Measurements from ENCODE around the gene STAT2.
"Not testable (repeated sequence)": the region's sequence is repeated elsewhere in the genome, so short reads cannot be mapped to it uniquely, and the experiment has no call there.

Gene STAT2

DNA sequence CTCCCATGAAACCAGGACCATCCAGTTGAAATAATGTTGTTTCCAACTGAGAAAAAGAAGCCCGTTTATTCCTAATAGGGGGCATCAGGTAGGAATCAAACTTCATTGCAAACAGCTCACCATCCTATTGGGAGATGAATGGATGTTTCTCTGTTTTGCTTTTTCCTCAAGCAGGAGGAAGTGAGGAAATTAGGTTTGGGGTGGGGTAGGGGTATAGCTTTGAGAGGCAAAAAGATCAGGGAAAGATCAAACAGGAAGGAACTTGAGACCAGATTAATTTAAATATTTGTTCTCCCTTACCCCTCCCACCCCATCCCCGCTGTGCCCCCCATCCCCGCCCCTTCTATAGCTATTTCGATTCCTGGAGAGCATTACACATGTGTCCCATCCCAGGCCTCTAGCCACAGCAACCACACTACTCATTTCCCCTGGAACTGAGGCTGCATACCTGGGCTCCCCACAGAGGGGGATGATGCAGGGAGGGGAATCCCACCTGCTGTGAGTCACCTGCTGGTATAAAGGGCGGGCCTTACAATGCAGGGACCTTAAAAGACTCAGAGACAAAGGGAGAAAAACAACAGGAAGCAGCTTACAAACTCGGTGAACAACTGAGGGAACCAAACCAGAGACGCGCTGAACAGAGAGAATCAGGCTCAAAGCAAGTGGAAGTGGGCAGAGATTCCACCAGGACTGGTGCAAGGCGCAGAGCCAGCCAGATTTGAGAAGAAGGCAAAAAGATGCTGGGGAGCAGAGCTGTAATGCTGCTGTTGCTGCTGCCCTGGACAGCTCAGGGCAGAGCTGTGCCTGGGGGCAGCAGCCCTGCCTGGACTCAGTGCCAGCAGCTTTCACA is 21.4 kb downstream of the STAT2 start, which contains the start of gene IL23A:
TSS of gene IL23A (plus strand) at position 577 of the 850 bp plus-strand sequence. CDS start at position 738, 161 bp downstream.
- TF ChIP-seq CTCF (IDR thresholded peaks at IDR 0.05; ENCODE audit: extremely low read depth, missing control alignments) = no peak
- DNase-seq (ENCODE audit: low spot score) = peak; percentile 58

- no peak for TF ChIP-seq CTCF (IDR thresholded peaks at IDR 0.05; ENCODE audit: extremely low read depth, missing control alignments)
These were observed 22.1 kb downstream of the STAT2 start for GRCh38 chr12:56337753-56338251.

DNA sequence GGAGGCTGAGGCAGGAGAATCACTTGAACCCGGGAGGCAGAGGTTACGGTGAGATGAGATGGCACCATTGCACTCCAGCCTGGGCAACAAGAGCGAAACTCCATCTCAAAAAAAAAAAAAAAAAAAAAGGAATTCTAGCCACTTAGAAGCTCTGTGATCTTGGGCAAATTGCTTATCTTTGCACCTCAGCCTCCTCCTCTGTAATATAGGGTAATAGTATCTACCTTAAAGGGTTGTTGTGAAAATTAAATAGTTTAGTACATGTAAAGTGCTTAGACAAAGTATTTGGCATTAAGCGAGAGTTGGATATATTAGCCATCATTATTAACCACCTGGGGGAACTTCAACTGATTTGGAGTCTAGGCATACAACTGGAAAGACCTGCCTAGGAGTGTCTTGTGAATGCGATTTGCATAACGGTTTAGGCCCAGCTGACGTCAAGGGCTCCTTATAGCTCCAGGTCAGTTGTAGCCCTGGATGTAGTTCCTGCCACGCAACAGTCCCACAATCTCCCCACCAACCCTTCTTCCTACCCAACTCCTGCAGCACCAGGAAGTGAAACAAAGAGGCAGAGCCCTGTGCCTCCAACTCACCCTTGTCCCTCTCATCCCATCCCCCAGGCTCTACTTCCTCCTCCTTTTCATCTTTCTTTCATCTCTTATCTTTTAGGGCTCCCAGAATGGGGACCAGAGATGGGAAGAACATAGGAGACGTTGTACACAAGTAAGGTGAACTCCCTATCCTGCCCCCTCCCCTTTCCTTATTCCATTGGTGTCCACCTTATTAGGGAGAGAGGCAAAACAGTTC is 23.3 kb downstream of the STAT2 start:
- DNase-seq (ENCODE audit: low spot score) = peak; percentile 32
- TF ChIP-seq CTCF (IDR thresholded peaks at IDR 0.05; ENCODE audit: extremely low read depth, missing control alignments) = no peak

More at GRCh38 chr12:56337753-56338251, 22.1 kb downstream of the STAT2 start:
- no peak for DNase-seq (ENCODE audit: low spot score)

DNA sequence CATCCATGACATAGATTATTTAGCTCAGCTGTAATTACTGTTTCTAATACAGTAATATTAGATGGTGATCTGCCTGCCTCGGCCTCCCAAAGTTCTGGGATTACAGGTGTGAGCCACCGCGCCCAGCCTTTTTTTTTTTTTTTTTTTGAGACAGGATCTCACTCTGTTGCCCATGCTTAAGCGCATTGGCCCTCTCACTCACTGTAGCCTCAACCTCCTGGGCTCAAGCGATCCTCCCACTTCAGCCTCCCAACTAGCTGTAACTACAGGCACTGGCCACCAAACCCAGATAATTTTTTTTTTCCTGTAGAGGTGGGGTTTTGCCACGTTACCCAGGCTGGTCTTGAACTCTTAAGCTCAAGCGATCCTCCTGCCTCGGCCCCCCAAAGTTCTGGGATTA is 24.4 kb downstream of the STAT2 start:
- DNase-seq (ENCODE audit: low spot score) = not testable (repeated sequence)

DNA sequence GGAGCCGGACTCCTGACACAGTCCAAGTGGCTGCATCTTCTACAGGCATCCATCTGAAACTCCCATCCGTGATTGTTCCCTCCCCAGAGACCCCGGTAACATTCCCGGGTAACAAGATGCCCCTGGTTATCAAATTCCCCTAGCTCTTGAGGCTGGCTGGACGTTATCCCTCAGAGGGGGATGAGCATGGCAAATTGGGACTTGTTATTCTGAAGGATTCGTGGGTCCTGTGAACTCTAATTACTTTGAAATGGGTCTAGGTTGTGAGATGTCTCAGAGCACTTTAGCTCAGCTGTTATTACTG is 25.5 kb downstream of the STAT2 start:
- no peak for TF ChIP-seq CTCF (IDR thresholded peaks at IDR 0.05; ENCODE audit: extremely low read depth, missing control alignments)
- DNase-seq (ENCODE audit: low spot score) = no peak

- DNase-seq (ENCODE audit: low spot score) = peak; percentile 94
- TF ChIP-seq CTCF (IDR thresholded peaks at IDR 0.05; ENCODE audit: extremely low read depth, missing control alignments) = no peak
These were observed 26.0 kb downstream of the STAT2 start, which contains the start of gene PAN2 for GRCh38 chr12:56333679-56334489. Gene PAN2, minus strand, starts transcription at chr12:56334000. Its CDS starts 906 bp downstream, at chr12:56333094.

- TF ChIP-seq CTCF (IDR thresholded peaks at IDR 0.05; ENCODE audit: extremely low read depth, missing control alignments) = no peak
- no peak for DNase-seq (ENCODE audit: low spot score)
These were observed 26.7 kb downstream of the STAT2 start for GRCh38 chr12:56333197-56333678.
